ENCODE data around the gene OPCML. TPM values are rescaled to one million over a fixed set of nuclear protein-coding genes. Genes with fewer than 3 reads are reported as not detected.

Gene OPCML
- total RNA-seq, 1 experiment from 2014 or later, result 0.94 TPM

DNA sequence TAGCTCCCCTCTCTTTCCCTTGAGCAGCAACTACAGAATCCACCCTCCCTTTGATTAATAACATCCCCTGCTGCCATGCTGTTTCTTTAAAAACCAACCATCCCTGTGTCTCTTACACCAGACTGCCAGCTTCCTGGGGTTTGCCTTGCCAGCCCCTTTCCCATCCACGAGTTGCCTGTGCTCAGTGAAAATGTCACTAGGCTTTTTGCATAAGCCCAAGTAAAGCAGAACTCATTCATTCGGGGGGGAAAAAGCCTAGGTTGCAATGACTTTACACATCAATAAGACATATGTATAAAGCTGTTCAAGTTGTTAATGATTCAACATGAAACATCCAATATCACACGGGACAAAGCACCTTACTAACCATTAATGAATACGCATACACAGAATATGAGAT is 398.7 kb downstream of the OPCML start:
- Mint-ChIP-seq H3K4me1 (peaks cover 27 to 30% of the 10 kb centered on the region in 2 experiments), H3K4me3 (no peak overlapping the region), H3K9me3 (no peaks in the 10 kb centered on the region), H3K27me3 (ENCODE audit: low read depth) (peaks cover 4% of the 10 kb centered on the region; the same call in 1 of the 2 replicates), H3K36me3 (ENCODE audit: insufficient read depth in 1 of 3, low read depth in 3 of 3) (no peaks in the 10 kb centered on the region), H3K27ac (no peak overlapping the region)
- Histone ChIP-seq H2AK5ac (ENCODE audit: insufficient read length, low read length) (no peak overlapping the region), H3K79me2 (ENCODE audit: insufficient read depth, low read length) (no peaks in the 10 kb centered on the region), H3K9me3 (ENCODE audit: control insufficient read depth, low read depth, low read length) (no peaks in the 10 kb centered on the region), H3K27ac (ENCODE audit: insufficient read length, low read depth, low read length) (no peak overlapping the region), H3T11ph (ENCODE audit: low read length) (no peak overlapping the region), H2AFZ (ENCODE audit: low read length) (no peak overlapping the region), H3K14ac (ENCODE audit: insufficient read depth, low read length) (no peak overlapping the region), H4K8ac (replicated peaks; ENCODE audit: insufficient read length, low read depth, low read length) (no peak overlapping the region), H3K9ac (ENCODE audit: extremely low read depth, insufficient read length, low read length) (no peak overlapping the region), H4K20me1 (ENCODE audit: control insufficient read depth, insufficient read depth, insufficient read length) (no peaks in the 10 kb centered on the region), H2BK120ac (ENCODE audit: low read depth, low read length, poor library complexity, severe bottlenecking) (no peak overlapping the region), H3K56ac (ENCODE audit: insufficient read length, low read depth, low read length) (no peak overlapping the region), H4K91ac (ENCODE audit: insufficient read length, low read depth, low read length) (no peak overlapping the region), H2BK5ac (ENCODE audit: insufficient read length, low read length) (no peak overlapping the region), H3K4ac (ENCODE audit: low read depth, low read length) (no peak overlapping the region), H4K5ac (ENCODE audit: insufficient read length, low read depth, low read length) (no peak overlapping the region), H3K18ac (ENCODE audit: insufficient read length, low read depth, low read length) (no peak overlapping the region), H3K23ac (ENCODE audit: insufficient read length, low read depth, low read length) (no peak overlapping the region), H2BK20ac (ENCODE audit: low read depth, low read length, poor library complexity, severe bottlenecking) (no peak overlapping the region), H3K4me2 (ENCODE audit: insufficient read depth, insufficient read length, low read length) (no peak overlapping the region), H2BK15ac (ENCODE audit: low read depth, low read length) (no peak overlapping the region), H3K79me1 (ENCODE audit: insufficient read depth, low read depth, low read length, poor library complexity, severe bottlenecking) (no peaks in the 10 kb centered on the region), H3K27me3 (ENCODE audit: insufficient read depth, low read length) (no peaks in the 10 kb centered on the region; the same call in 1 of the 2 replicates), H3K4me1 (ENCODE audit: insufficient read depth, low read length) (0 out of 2 replicates have a peak, but pooled peaks cover 2% of the 10 kb centered on the region), H2BK12ac (ENCODE audit: insufficient read length, low read depth, low read length) (no peak overlapping the region), H3K23me2 (ENCODE audit: insufficient read length, low read depth, low read length, poor library complexity, severe bottlenecking) (no peaks in the 10 kb centered on the region)
- DNase-seq, result no peak
- WGBS (ENCODE audit: extremely low coverage, insufficient read length, low lambda C conversion rate), result no CpG with 5 or more reads among the region's 4 CpGs
- TF ChIP-seq, protein P1, sequence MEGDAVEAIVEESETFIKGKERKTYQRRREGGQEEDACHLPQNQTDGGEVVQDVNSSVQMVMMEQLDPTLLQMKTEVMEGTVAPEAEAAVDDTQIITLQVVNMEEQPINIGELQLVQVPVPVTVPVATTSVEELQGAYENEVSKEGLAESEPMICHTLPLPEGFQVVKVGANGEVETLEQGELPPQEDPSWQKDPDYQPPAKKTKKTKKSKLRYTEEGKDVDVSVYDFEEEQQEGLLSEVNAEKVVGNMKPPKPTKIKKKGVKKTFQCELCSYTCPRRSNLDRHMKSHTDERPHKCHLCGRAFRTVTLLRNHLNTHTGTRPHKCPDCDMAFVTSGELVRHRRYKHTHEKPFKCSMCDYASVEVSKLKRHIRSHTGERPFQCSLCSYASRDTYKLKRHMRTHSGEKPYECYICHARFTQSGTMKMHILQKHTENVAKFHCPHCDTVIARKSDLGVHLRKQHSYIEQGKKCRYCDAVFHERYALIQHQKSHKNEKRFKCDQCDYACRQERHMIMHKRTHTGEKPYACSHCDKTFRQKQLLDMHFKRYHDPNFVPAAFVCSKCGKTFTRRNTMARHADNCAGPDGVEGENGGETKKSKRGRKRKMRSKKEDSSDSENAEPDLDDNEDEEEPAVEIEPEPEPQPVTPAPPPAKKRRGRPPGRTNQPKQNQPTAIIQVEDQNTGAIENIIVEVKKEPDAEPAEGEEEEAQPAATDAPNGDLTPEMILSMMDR (conservative IDR thresholded peaks at IDR 0.05), result no peak

Measured in H9 (cell line).